ENCODE results near the gene IL10RA.
"Not testable (repeated sequence)": the region's sequence is repeated elsewhere in the genome, so short reads cannot be mapped to it uniquely, and the experiment has no call there.

The IL10RA gene

DNA sequence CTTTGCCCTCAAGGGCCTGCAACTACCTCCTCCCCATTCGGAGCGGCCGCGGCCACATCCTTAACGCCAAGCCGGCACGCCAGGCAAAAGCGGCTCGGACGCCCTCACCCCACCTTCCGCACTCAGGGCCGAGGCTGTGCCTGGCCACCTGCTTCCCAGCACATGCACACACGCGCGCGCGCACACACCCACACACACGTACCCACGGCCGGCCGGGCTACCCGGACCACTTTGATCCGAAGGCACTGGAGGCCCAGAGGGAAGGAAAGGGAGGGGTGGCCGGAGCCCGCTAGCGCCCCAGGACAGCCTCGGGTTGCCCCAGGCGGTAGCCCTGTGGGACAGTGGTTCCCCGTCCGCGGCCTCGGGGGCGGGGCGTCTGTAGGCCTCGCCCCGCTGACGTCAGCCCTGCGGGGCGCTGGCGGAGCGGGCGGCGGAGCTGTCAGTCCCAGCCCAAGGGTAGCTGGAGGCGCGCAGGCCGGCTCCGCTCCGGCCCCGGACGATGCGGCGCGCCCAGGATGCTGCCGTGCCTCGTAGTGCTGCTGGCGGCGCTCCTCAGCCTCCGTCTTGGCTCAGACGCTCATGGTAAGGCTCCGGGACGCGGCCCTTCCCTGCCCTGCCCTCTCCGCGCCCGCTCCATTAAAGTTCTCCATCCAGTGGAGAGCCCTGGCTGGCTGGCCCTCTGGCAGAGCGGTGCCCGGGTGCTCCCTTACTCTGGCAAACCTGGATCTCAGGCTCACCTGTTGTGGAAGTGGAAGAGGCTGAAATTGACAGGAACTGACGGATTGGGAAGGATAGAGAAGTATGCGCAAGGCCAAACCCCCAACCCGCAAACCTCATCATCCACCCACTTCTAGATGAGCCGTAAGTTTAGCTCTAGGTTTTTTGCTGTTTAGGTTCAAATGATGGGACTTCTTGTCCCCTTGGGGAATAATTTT is at the start of gene IL10RA:
TSS of gene IL10RA (plus strand) at position 442 of the 935 bp plus-strand sequence. CDS start at position 516, 74 bp downstream.
- peak; percentile 53 to 81 (median 76) for DNase-seq

DNA sequence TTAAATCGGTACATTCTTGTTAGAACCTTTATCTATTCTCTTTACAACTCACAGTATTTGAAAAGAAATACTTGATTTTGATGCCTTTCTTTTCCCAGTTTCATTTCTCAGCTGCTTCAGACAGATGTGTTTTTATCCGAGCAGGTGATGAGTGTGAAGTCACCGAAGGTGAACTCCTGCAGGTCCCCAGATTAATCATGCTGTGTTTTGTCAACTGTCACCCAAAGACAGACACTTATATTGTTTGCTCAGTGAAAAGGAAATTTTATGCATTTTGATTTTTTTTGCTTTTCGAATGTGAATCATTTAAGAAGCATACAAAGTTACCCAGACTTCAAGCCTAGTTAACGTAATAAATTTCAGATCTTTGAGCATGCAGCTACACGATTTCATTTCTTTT is 49.2 kb upstream of the IL10RA start:
- DNase-seq, result no peak

DNA sequence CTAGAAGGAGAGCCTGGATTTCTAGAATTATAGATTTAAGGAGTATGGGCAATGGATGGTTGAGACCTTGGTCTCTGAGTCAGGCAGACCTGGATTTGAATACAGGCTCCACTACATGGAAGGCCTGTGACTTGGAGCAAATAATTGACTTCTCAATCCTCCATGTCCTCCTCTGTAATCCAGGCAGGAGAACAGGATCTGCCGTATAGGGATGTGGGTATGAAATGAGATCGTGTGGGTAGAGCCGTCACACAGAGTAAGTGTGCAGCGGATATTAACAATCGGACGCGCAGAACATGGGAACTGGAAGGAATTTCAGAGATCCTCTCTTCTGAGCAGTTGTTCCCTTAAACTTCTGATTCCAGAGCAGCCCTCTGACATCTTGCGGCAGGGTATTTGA is 45.5 kb upstream of the IL10RA start:
- no peak for DNase-seq

DNA sequence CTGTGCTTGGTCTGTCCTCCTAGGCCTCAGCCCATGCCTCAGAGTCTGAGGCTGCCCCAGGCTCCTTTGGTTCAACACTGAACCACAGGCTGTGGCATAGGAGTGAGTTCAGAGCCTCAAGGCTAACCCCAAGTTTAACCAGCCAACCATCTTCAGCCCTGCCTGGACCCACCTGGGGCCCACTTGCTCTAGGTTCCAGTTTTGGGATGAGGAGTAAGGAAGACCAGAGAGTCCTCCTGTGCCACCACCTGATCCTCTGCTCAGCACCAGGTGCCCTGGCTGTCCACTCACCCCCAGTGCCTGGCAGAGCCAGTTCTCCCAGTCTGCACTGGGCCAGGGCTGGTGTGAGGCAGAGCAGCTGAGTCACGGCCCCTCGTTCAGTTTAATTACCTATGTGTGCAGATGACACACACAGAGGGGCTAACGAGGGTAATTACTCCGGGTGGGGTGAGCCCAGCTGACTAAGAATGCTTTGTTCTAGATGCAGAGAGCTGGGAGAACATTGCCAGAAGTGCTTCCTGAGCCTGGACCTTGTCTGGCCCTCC is 45.0 kb upstream of the IL10RA start:
- no peak for DNase-seq

DNA sequence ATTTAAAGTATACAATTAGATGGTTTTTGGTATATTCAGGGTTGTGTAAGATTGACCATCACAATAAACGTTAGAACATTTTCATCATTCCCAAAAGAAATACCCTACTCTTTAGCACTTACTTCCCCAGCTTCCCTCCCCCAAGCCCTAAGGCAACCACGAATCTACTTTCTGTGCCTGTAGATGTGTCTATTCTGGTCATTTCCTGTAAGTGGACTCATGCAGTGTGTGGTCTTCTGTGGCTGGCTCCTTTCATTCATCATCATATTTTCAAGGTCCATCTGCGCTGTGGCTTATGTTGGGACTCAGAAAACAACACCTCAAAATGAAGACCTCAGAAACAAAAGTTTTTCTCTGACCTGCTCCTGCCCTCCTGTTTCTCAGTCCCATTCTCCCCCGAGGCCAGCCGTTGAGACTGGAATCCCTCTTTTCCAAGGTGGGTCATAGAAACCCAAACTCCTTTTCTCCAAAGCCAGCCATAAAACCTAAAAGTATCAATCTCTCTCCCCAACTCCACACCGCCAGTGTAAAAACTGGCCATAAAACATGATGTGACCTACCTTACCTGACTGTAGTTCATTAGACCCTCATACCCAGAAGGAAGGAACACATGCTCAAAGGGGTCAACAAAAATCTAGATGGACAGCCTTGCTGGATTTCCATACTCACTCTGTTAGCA is 44.1 kb upstream of the IL10RA start:
- no peak for DNase-seq

DNA sequence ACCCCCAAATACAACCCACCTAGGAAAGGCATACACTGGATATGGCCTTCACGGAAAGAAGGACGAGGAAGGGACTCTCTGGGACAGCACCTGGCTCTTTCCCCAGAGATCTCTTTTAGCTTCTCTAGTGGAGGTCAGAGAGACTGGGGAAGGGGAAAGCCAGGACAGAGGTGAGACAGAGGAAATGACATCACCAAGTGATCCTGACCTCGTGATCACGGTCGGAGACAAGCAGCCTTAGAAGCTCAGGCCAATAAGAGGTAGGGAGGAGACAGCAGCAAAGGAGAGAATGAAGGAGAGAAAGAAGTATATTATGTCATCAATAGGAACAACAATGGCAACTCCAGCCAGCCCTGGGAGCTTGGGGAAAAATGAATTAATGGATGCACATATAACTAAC is 41.6 kb upstream of the IL10RA start:
- DNase-seq, result no peak

DNA sequence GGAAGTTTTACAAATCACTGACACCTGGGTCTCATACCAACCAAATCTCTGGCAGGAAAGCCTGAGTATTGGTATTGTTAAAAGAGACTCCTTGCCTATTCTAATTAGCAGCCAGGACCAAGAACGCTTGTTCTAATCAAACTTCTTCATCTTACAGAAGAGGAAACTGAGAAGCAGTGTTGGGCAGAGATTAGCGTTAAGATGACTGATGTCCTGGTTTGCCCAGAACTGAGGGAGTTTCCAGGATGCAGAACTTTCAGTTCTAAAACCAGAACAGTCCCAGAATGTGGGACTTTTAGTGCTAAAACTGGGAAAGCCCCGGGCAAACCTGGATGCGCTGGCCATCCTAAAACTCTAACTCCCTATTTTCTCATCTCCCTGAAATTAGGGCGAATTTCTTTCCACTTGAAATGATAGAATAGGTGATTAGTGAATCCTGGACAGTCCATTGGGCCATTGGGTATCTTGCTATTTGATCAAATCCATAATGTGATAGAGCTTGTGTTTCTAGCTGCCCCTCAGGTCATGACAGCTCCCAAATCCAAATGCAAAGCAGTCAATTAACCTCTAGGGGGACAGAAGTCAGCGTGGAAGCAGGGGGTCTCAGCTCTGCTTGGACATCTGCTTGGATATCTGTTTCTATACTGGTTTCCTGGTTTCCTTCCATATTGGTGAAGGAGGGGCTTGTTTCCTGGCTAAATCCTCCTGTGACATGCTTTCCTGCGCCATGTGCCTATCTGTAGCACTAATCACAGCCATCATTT is 41.0 kb upstream of the IL10RA start:
- no peak for DNase-seq

DNA sequence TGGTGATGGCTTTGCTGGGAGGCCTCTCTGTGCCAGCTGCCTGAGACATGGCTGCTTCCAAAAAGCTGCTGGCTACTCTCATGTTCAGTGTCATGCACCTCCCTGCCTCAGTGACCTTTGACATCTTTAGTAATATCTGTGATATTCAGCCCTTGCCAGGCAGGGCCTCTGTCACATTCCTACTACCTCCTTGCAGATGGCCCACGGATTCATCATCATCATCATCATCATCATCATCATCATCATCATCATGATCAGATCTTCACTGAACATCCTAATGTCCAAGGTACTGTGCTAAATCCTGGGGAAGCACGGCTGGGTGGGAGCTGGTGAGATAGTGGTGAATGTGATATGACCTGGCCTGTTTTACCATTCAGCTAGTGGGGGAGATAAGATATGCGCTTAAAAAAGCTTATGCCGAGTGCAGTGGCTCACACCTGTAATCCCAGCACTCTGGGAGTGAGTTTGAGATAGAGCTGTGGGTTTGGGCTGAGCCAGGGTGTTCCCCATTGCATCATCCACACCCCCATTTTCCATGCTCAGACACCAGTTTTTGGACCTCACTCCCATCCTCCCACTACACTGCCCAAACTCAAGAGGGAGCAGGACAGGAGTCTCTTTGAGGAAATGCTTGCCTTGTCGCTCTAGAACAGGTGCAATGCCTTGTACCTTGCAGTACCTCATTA is 39.9 kb upstream of the IL10RA start:
- no peak for DNase-seq

DNA sequence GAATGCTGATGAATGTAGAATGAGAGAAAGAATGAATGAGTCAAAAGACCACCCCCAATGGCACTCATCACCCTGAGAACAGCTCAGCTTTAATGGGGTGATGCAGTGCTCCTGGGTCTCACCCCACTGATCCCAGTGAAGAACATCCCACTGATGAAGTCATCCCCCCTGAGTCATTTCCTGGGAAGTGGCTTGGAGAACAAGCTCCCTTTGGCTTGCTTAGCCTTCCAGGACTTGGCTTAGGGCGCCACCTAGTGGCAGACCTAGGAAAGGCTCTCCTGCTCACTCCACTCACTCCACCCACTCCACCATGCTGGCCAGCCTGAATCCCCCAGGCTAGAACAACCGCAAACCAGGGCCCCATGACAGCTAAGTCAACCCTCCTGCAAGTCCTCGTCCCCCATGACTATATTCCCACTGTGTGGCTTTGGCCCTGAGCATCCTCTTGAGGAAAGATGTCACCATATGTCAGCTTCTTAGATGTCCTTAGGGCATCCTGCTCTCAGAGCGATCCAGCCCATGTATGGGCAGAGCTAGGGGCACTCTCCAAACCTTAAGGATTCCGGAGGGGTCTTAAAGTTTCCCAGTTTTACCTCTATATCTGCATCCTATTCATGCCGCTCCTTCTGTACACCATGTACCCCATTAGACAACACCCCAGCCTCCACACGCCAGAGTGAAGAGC is 39.2 kb upstream of the IL10RA start:
- DNase-seq, result peak; percentile 40 to 83 (median 70)

DNA sequence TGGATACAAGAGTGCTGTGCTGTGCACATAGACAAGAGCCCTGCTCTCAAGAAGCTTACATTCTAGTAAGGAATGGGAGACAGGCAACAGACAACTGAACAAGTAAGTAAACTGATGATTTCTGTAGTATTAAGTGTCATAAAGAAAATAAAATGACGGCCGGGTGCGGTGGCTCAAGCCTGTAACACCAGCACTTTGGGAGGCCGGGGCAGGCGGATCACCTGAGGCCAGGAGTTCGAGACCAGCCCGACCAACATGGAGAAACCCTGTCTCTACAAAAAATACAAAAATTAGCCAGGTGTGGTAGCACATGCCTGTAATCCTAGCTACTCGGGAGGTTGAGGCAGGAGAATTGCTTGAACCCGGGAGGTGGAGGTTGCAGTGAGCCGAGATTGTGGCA is 38.4 kb upstream of the IL10RA start:
- not testable (repeated sequence) for DNase-seq

DNA sequence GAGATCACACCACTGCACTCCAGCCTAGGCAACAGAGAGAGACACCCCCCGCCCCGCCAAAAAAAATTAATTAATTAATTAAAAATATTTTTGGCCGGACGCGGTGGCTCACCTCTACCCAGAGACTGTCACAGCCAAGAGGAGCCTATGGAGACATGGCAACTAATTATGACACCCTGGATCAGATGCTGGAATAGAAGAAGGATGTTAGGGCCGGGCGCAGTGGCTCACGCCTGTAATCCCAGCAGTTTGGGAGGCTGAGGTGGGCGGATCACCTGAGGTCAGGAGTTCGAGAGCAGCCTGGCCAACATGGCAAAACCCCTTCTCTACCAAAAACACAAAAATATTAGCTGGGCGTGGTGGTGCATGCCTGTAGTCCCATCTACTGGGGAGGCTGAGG is 37.7 kb upstream of the IL10RA start:
- DNase-seq, result not testable (repeated sequence)

DNA sequence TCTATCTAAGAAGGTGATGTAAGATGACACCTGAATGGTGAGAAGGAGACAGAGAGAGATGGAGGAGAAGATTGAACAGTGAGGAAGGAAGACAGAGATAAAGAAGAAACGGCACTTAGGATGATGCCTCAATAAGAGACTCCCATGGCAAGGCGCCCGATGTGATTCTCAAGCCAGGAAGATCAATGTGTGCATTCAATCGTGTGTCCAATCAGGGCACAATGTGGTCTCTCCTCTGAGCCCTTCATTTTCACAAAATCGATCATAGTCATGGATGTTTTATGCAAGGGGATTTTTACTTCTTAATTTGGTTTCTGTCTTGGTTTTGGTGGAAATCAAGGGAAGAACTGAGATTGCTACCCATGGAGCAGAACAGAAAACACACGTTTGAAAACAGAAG is 37.1 kb upstream of the IL10RA start:
- DNase-seq, result no peak

DNA sequence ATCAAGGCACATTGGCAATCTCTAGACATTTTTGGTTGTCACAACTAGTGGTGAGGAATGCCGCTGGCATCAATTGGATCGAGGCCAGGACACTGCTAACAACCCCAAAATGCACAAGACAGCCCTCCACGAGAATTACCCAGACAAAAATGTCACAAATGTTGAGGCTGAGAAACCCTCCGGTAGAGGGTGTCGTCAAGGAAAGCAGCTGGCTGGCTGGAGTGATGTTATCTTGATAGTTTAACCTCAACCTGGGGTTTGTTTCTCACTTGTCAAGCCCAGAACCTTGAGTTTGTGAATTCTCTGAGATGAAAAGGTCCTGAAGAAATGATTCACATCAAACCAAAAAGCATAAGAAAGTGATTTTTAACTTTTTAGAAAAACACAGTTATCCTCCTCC is 35.9 kb upstream of the IL10RA start:
- peak; percentile 46 to 79 (median 58) for DNase-seq

DNA sequence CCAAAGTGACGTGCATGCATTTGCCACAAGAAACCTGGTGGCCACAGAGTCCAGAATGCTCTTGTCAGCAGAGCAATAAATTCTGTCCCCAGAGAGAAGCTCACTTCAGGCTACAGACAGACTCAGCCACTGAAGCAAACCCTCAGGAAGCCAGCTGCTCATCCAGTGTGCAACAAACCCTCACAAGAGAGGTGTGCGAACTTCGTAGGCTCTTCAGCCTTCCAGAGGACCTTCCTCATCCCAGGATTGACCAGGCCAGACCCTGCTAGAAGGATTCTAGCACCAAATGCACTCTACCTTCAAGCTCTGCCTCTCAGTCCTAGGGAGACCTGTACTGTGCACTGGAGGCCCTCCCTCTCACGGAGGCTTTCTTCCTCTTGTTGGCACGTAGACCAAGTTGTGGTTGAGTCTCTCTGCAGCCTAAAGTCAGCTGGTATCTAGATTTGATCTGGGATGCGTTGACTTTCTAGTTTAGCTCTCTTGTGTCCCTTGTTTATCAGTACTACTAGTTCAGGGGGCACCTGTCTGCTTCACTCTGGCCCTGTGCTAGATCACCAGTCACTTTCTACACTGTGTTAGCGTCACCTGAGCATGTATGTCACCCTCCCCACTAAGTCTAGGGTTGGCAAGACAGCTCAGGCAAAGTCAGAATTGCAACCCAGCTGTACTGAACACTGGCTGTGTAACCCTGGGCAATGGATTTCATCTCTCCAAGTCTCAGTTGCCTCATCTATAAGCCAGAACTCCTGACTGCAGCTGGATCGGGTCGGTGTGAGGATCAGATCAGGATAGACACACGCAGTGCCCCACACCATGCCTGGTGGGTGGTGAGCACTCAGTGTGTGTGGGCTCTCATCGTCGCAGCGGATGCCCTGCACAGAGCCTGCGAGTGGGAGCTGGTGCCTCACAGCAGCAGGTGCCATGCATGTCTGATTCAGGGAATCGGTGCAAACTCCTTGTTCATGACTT is 34.9 kb upstream of the IL10RA start:
- peak; percentile 16 to 77 (median 53) for DNase-seq

DNA sequence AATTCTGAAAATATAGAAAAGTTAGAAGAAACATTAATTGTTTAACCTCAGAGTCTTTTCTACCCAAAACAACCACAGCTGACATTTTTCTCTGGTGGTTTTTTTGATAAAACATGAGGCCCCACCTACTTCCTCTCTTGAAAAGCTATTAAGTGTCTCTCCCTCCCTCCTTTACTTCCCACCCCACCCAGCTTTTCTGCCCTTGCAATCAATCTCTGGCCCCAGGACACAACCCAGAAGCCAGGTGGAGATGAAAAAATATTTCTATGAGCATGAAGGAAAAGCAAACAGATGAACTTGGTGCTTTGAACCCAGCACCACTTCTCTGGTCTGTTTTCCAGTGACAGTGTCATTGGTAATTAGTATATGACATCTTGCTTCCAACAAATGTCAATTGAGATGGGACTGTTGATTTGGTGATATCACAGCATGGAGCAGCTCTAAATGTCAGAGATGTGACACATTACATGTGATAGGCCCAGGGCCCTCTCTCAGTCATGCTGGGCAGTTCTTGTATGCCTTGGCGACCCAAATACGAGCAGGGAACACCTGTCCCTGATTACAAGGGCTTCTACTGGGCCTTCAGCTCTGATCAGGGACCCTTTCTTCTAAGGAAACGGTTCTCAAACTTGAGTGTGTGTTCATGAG is 33.0 kb upstream of the IL10RA start:
- DNase-seq, result peak in 3 of 6 experiments; percentile 67 to 72 (median 70)

DNA sequence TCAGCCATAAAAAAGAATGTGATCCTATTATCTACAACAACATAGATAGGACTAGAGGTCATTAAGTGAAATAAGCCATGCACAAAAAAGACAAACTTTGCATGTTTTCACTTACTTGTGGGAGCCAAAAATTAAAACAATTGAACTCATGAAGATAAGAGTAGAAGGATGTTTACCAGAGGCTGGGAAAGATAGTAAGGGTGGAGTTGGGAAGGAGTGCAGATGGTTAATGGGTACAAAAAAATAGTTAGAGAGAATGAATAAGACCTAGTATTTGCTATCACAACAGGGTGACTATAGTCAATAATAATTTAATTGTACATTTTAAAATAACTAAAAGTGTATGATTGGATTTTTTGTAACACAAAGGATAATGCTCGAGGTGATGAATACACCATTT is 27.2 kb upstream of the IL10RA start:
- no peak for DNase-seq

DNA sequence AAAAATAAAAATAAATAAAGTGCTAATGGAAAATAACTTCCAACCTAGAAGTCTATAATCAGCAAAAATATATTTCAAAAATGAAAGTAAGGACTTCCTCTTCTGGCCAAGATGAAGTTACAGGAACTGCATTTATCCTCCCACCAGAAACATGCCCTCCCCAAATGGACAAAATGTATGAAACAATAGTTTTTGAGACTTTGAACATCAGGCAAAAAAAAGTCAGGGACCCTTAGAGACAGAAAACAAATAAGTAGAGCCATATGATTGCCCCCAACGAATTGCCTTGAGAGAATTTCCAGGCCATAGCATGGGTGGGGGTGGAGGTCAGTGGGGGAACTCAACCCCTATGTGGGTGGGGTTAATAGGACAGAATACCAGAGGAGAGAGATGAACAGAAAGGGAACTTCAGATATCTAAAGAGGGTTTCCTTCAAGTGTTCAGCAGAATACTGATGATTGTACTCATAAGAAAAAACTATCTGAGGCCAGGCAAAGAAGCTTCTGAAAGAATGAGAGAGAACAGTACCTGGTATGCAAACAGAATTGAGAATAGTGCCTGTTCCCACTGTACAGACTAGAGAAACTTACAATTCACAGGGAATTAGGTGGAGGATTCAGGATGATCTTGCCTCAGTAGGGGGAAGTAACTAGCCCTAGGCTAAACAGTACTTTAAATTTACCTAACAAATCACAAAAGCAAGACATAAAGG is 26.6 kb upstream of the IL10RA start:
- no peak for DNase-seq

DNA sequence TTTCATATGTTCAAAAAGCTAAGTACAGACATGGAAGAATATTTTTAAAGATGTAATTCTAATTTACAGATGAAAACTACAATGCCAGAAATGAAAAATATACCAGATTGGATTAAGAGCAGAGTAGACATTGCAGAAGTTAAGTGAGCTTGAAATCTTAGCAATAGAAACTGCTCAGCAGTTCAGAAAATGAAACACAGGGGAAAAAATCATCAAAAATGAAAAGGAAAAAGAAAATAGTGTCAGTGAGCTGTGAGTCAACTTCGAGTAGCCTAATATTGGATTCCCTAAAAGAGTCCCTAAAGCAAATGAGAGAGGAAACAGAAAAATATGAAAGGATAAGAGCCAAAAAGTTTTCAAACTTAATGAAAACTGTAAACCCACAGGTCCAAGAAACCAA is 25.8 kb upstream of the IL10RA start:
- DNase-seq, result no peak

DNA sequence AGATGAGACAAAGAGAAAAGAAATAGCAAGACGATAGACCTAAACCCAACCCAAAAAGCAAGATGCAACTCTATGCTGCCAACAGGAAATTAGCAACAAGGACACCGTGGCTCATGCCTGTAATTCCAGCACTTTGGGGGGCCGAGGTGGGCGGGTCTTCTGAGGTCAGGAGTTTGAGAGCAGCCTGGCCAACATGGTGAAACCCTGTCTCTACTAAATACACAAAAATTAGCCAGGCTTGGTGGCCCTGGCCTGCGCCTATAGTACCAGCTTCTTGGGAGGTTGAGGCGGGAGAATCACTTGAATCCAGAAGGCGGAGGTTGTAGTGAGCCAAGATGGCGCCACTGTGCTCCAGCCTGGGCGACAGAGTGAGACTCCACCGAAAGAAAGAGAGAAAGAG is 24.3 kb upstream of the IL10RA start:
- no peak for DNase-seq
